H1 (cell line): Measurements from ENCODE around the gene STAT4. TPM values are rescaled to one million over a fixed set of nuclear protein-coding genes. Genes with fewer than 3 reads are reported as not detected.

ENCODE experiments used
- CTCF ChIA-PET: fragments of 300-600 bp; sonication (Branson Sonifier 250); formaldehyde crosslinking; loops from one replicate; lab custom pipeline; 2021; ENCODE audit not compliant: partially characterized antibody; lab: Charles Lee
- POLR2A ChIA-PET: fragments of 300-600 bp; sonication (Branson Sonifier 250); formaldehyde crosslinking; loops from one replicate; lab custom pipeline; 2021; ENCODE audit warnings: inconsistent platforms; ENCODE audit not compliant: partially characterized antibody; lab: Charles Lee
- DNase-seq, 2 experiments: peaks; one replicate each; pipeline versions ENCODE4 v3.0.0 to v3.0.0-alpha.2; 2010 to 2022; ENCODE audit warnings: low spot score in 2 of 2, low read depth in 1 of 2, mixed read lengths in 1 of 2
- FAIRE-seq: peaks from 2 replicates; lab custom pipeline; 2011; peaks lifted over from hg19 to GRCh38; lab: Jason Lieb, UNC
- H2AFZ ChIP-seq: 2 replicates; pipeline ENCODE4 v1.8.1; 2012; ENCODE audit warnings: low read length, inconsistent platforms
- H2AK5ac ChIP-seq: 2 replicates; pipeline ENCODE4 v1.6.1; 2013; ENCODE audit warnings: low read depth, low read length
- H2BK120ac ChIP-seq: replicated peaks from 2 replicates; pipeline ENCODE3; 2013; ENCODE audit warnings: low read depth, low read length, inconsistent platforms
- H2BK12ac ChIP-seq: 2 replicates; pipeline ENCODE4 v1.6.1; 2013; ENCODE audit warnings: low read depth, low read length
- H2BK15ac ChIP-seq: 2 replicates; pipeline ENCODE4 v1.6.1; 2013; ENCODE audit warnings: low read length
- H2BK20ac ChIP-seq: 2 replicates; pipeline ENCODE4 v1.6.1; 2013; ENCODE audit warnings: low read length
- H2BK5ac ChIP-seq: 2 replicates; pipeline ENCODE4 v1.6.1; 2013; ENCODE audit warnings: low read depth, low read length
- H3K14ac ChIP-seq: 2 replicates; pipeline ENCODE4 v1.6.1; 2013; ENCODE audit warnings: inconsistent platforms; ENCODE audit not compliant: insufficient read length
- H3K18ac ChIP-seq: 2 replicates; pipeline ENCODE4 v1.6.1; 2013; ENCODE audit warnings: low read length; ENCODE audit errors: extremely low read depth
- H3K23ac ChIP-seq: 2 replicates; pipeline ENCODE4 v1.6.1; 2013; ENCODE audit warnings: inconsistent platforms; ENCODE audit not compliant: insufficient read length
- H3K23me2 ChIP-seq: 2 replicates; pipeline ENCODE4 v1.6.1; 2013; ENCODE audit warnings: low read depth, low read length
- H3K27ac ChIP-seq: 2 replicates; pipeline ENCODE4 v1.6.1; 2011; ENCODE audit warnings: low read depth, low read length, inconsistent platforms
- H3K27me3 ChIP-seq, 4 experiments: replicated peaks in 1 of 4; 1 replicate in 1 of 4; 2 replicates in 3 of 4; pipeline versions ENCODE4 v1.6.1 to v1.8.1; 2011 to 2013; ENCODE audit warnings: low read length in 3 of 4, mild to moderate bottlenecking in 3 of 4, inconsistent platforms in 2 of 4, mixed read lengths in 2 of 4, moderate library complexity in 1 of 4; ENCODE audit not compliant: control insufficient read depth in 3 of 4, insufficient read depth in 3 of 4; ENCODE audit errors: extremely low read depth in 1 of 4
- H3K36me3 ChIP-seq, 4 experiments: 2 replicates each; pipeline versions ENCODE4 v1.6.1 to v1.8.1; 2011 to 2013; ENCODE audit warnings: mild to moderate bottlenecking in 4 of 4, low read length in 3 of 4, moderate library complexity in 2 of 4, control low read depth in 1 of 4, inconsistent platforms in 1 of 4; ENCODE audit not compliant: insufficient read depth in 4 of 4, control insufficient read depth in 2 of 4
- H3K4ac ChIP-seq: replicated peaks from 2 replicates; pipeline ENCODE3; 2013; ENCODE audit warnings: low read length, low read depth, mixed read lengths, inconsistent platforms; ENCODE audit not compliant: insufficient read length
- H3K4me1 ChIP-seq, 4 experiments: replicated peaks in 1 of 4; 1 replicate in 1 of 4; 2 replicates in 3 of 4; pipeline versions ENCODE4 v1.6.1 to v1.8.1; 2011 to 2013; ENCODE audit warnings: low read length in 3 of 4, inconsistent platforms in 2 of 4, mixed read lengths in 1 of 4; ENCODE audit not compliant: insufficient read depth in 4 of 4, control insufficient read depth in 3 of 4
- H3K4me2 ChIP-seq, 2 experiments: 2 replicates each; pipeline versions ENCODE4 v1.6.1 to v1.8.1; 2011 to 2013; ENCODE audit warnings: low read depth in 2 of 2, low read length in 2 of 2, control low read depth in 1 of 2, inconsistent platforms in 1 of 2, mild to moderate bottlenecking in 1 of 2; ENCODE audit not compliant: insufficient read depth in 1 of 2
- H3K4me3 ChIP-seq, 4 experiments: fragments of 200-600, 300-600 bp in 1 of 4; sonication (generic), shearing (Covaris generic), sonication (Bioruptor Twin) in 1 of 4; 2 replicates each; pipeline versions ENCODE4 v1.5.1 to v1.8.1; 2011 to 2016; ENCODE audit warnings: low read length in 4 of 4, low read depth in 3 of 4, control low read depth in 2 of 4, inconsistent platforms in 2 of 4, mild to moderate bottlenecking in 2 of 4, mixed read lengths in 1 of 4, moderate library complexity in 1 of 4; ENCODE audit not compliant: insufficient read depth in 2 of 4; ENCODE audit errors: extremely low read depth in 1 of 4
- H3K56ac ChIP-seq: replicated peaks from 2 replicates; pipeline ENCODE3; 2013; ENCODE audit warnings: low read depth, mild to moderate bottlenecking, mixed read lengths, low read length, inconsistent platforms; ENCODE audit not compliant: insufficient read length
- H3K79me1 ChIP-seq: 2 replicates; pipeline ENCODE4 v1.6.1; 2013; ENCODE audit warnings: low read depth, low read length, control low read depth
- H3K79me2 ChIP-seq, 2 experiments: 2 replicates each; pipeline versions ENCODE4 v1.6.1 to v1.8.1; 2012 to 2013; ENCODE audit warnings: low read length in 2 of 2, mild to moderate bottlenecking in 2 of 2, inconsistent platforms in 1 of 2; ENCODE audit not compliant: insufficient read depth in 2 of 2, control insufficient read depth in 1 of 2
- H3K9ac ChIP-seq, 4 experiments: replicated peaks in 1 of 4; 1 replicate in 1 of 4; 2 replicates in 3 of 4; pipeline versions ENCODE4 v1.6.1 to v1.8.1; 2011 to 2013; ENCODE audit warnings: low read depth in 3 of 4, low read length in 3 of 4, control low read depth in 2 of 4, mild to moderate bottlenecking in 2 of 4, moderate library complexity in 2 of 4, inconsistent platforms in 1 of 4; ENCODE audit errors: extremely low read depth in 1 of 4
- H3K9me3 ChIP-seq, 2 experiments: 2 replicates each; pipeline versions ENCODE4 v1.6.1 to v1.8.1; 2012 to 2013; ENCODE audit warnings: mild to moderate bottlenecking in 2 of 2, moderate library complexity in 2 of 2, control low read depth in 1 of 2, inconsistent platforms in 1 of 2, low read depth in 1 of 2, low read length in 1 of 2, mixed read lengths in 1 of 2; ENCODE audit not compliant: insufficient read depth in 2 of 2
- H4K20me1 ChIP-seq, 2 experiments: replicated peaks in 1 of 2; 2 replicates each; pipeline versions ENCODE3 to v1.8.1; 2011 to 2013; ENCODE audit warnings: inconsistent platforms in 2 of 2, low read length in 2 of 2, mild to moderate bottlenecking in 1 of 2; ENCODE audit not compliant: insufficient read depth in 2 of 2, control insufficient read depth in 1 of 2
- H4K5ac ChIP-seq: 2 replicates; pipeline ENCODE4 v1.6.1; 2013; ENCODE audit warnings: low read length, low read depth, mixed read lengths, inconsistent platforms; ENCODE audit not compliant: insufficient read length
- H4K8ac ChIP-seq: 2 replicates; pipeline ENCODE4 v1.8.0; 2013; ENCODE audit warnings: mild to moderate bottlenecking, moderate library complexity, low read length, inconsistent platforms; ENCODE audit not compliant: insufficient read depth; ENCODE audit errors: extremely low read depth
- H4K91ac ChIP-seq: replicated peaks from 2 replicates; pipeline ENCODE3; 2013; ENCODE audit warnings: low read length, mixed read lengths, inconsistent platforms; ENCODE audit not compliant: insufficient read length
- CEBPB ChIP-seq: IDR thresholded peaks from 2 replicates; pipeline ENCODE4 v1.6.1; 2012; ENCODE audit warnings: low read depth, low read length
- PHF8 ChIP-seq: fragments of 200-600 bp; sonication (generic); conservative IDR thresholded peaks from 2 replicates; pipeline ENCODE4 v1.7.1; 2012; ENCODE audit warnings: low read depth, mild to moderate bottlenecking, inconsistent platforms, low read length, moderate library complexity
- POLR2AphosphoS5 ChIP-seq: IDR thresholded peaks from 2 replicates; pipeline ENCODE4 v1.6.1; 2011; ENCODE audit warnings: low read depth, low read length
- RAD21 ChIP-seq, 2 experiments: IDR thresholded peaks in 1 of 2; conservative IDR thresholded peaks in 1 of 2; 2 replicates each; pipeline ENCODE4 v1.6.1; 2011; ENCODE audit warnings: low read depth in 2 of 2, low read length in 2 of 2, improper control_type of control experiment in 1 of 2, inconsistent platforms in 1 of 2, mild to moderate bottlenecking in 1 of 2, moderate library complexity in 1 of 2
- WGBS, 2 experiments: shearing (Covaris generic) in 1 of 2; methylation state at CpG; one replicate each; pipeline versions ENCODE4 v1.1.6 to v1.1.7; 2013 to 2015; ENCODE audit warnings: low lambda C conversion rate in 2 of 2, mixed read lengths in 2 of 2, inconsistent platforms in 1 of 2, low coverage in 1 of 2, missing lambda C conversion rate in 1 of 2; ENCODE audit not compliant: insufficient replicate concordance in 2 of 2, insufficient coverage in 1 of 2, insufficient read length in 1 of 2; ENCODE audit errors: extremely low coverage in 1 of 2, missing lambda C conversion rate in 1 of 2; 5-methylcytosine and 5-hydroxymethylcytosine counted together
- polyA plus RNA-seq, 7 experiments: library from polyadenylated mRNA; depleted of rRNA in 3 of 7; stranded (reverse) in 5 of 7; unstranded in 2 of 7; fragments of >200 nt in 5 of 7; fragments of 200-250 nt in 2 of 7; gene quantifications; 1 replicate in 5 of 7; 2 replicates in 1 of 7; 4 replicates in 1 of 7; pipeline versions ENCODE4 v1.2.1 to v1.2.3, GENCODE V29; 2011 to 2013; ENCODE audit warnings: missing spikeins in 2 of 7, mixed read lengths in 2 of 7
- total RNA-seq: library from RNA; stranded (reverse); fragmentation: NEBNext Ultra II Directional; extraction: Animal tissue kit (Norgen Biotek cat#: 25700); gene quantifications from 2 replicates; pipeline ENCODE4 v1.2.1, GENCODE V29; 2021
- TF ChIP-seq, protein P1 (sequence below), 3 experiments: IDR thresholded peaks; 1 replicate in 2 of 3; 2 replicates in 1 of 3; pipeline versions ENCODE4 v1.5.1 to v1.6.1; 2011; ENCODE audit warnings: low read length in 3 of 3, mild to moderate bottlenecking in 3 of 3, inconsistent platforms in 2 of 3, low read depth in 1 of 3, moderate library complexity in 1 of 3; ENCODE audit not compliant: insufficient read depth in 1 of 3; ENCODE audit errors: control extremely low read depth in 1 of 3

STAT4 gene
- total and polyA plus RNA-seq, 2 of the 8 experiments (the other 6 are each of a cell fraction or from before 2014, with no cell fraction given), result 0.36 to 0.63 TPM

- Histone ChIP-seq H3K27ac (no peak overlapping the region), H4K20me1 (peaks cover 0 to 2% of the 10 kb centered on the region in 2 experiments), H2BK12ac (no peak overlapping the region), H3K18ac (no peak overlapping the region), H3K36me3 (peaks cover 12 to 70% (median 53%) of the 10 kb centered on the region in 4 experiments; a peak in 7 of 8 replicates), H2AFZ (no peak overlapping the region), H3K56ac (no peak overlapping the region), H4K91ac (no peak overlapping the region), H3K27me3 (no peaks in the 10 kb centered on the region), H2BK15ac (no peak overlapping the region), H3K23me2 (no peaks in the 10 kb centered on the region), H4K8ac (no peak overlapping the region), H2BK20ac (no peak overlapping the region), H3K14ac (no peak overlapping the region), H3K4me3 (no peak overlapping the region), H3K23ac (no peak overlapping the region), H2BK5ac (no peak overlapping the region), H2BK120ac (no peak overlapping the region), H3K4me2 (no peak overlapping the region), H3K9me3 (no peaks in the 10 kb centered on the region), H3K4me1 (no peaks in the 10 kb centered on the region), H3K4ac (no peak overlapping the region), H3K9ac (no peak overlapping the region), H3K79me1 (no peaks in the 10 kb centered on the region), H2AK5ac (no peak overlapping the region), H4K5ac (no peak overlapping the region), H3K79me2 (no peaks in the 10 kb centered on the region)
- ChIA-PET CTCF (interaction anchor here (0.8 to 2.6 kb wide), 17 partner anchors 9 to 537 kb away, joined by 3 to 16 read pairs (median 3); no protein-coding TSS in a partner anchor), POLR2A (no interaction called here)
- FAIRE-seq (no peak), DNase-seq (peak in 1 of 2 experiments; percentile 50)
- 80% methylated on average over 5 of the region's 5 CpGs; no CpG with 5 or more reads in 1 of the 2 experiments for WGBS, 2 experiments
- TF ChIP-seq, protein P1, sequence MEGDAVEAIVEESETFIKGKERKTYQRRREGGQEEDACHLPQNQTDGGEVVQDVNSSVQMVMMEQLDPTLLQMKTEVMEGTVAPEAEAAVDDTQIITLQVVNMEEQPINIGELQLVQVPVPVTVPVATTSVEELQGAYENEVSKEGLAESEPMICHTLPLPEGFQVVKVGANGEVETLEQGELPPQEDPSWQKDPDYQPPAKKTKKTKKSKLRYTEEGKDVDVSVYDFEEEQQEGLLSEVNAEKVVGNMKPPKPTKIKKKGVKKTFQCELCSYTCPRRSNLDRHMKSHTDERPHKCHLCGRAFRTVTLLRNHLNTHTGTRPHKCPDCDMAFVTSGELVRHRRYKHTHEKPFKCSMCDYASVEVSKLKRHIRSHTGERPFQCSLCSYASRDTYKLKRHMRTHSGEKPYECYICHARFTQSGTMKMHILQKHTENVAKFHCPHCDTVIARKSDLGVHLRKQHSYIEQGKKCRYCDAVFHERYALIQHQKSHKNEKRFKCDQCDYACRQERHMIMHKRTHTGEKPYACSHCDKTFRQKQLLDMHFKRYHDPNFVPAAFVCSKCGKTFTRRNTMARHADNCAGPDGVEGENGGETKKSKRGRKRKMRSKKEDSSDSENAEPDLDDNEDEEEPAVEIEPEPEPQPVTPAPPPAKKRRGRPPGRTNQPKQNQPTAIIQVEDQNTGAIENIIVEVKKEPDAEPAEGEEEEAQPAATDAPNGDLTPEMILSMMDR (IDR thresholded peaks at IDR 0.05; ENCODE audit: control extremely low read depth in 1 of 3, insufficient read depth in 1 of 3, low read depth in 1 of 3, low read length in 3 of 3), result peak; percentile 65 to 94 (median 80)
- TF ChIP-seq CEBPB (no peak), PHF8 (no peak), RAD21 (IDR thresholded peaks at IDR 0.05 in 1 of 2, conservative IDR thresholded peaks at IDR 0.05 in 1 of 2; ENCODE audit: low read depth in 2 of 2, low read length in 2 of 2) (peak; percentile 52 to 56), POLR2AphosphoS5 (no peak)
Measured at GRCh38 chr2:190996338-190996946, 154.4 kb downstream of the STAT4 start.
